Vagina (tissue), 2 donors: ENCODE results near the gene AKR1C1. TPM values are rescaled to one million over a fixed set of nuclear protein-coding genes. Genes with fewer than 3 reads are reported as not detected.
"Not testable (repeated sequence)": the region's sequence is repeated elsewhere in the genome, so short reads cannot be mapped to it uniquely, and the experiment has no call there.

Source experiments
- DNase-seq, 2 donors: peaks; one replicate each; pipeline ENCODE4 v3.0.0-alpha.2; 2017; ENCODE audit errors: extremely low spot score in 2 of 2
- H3K27ac ChIP-seq: fragments of 200-600 bp; sonication (generic); one replicate; pipeline ENCODE4 v1.5.1; 2019
- H3K27me3 ChIP-seq: fragments of 200-600 bp; sonication (generic); one replicate; pipeline ENCODE4 v1.5.1; 2019
- H3K36me3 ChIP-seq, 2 donors: fragments of 200-600 bp; sonication (generic); one replicate each; pipeline ENCODE4 v1.5.1; 2017 to 2019
- H3K4me1 ChIP-seq: fragments of 200-600 bp; sonication (generic); one replicate; pipeline ENCODE4 v1.5.1; 2019
- H3K4me3 ChIP-seq, 2 donors: fragments of 200-600 bp; sonication (generic); 1 replicate in 1 of 2; 2 replicates in 1 of 2; pipeline ENCODE4 v1.5.1; 2016 to 2019
- H3K9me3 ChIP-seq: fragments of 200-600 bp; sonication (generic); one replicate; pipeline ENCODE4 v1.5.1; 2019
- CTCF ChIP-seq, 3 experiments: fragments of 450-650 bp in 2 of 3; fragments of 200-600 bp in 1 of 3; sonication (generic) in 1 of 3; IDR thresholded peaks; one replicate each; pipeline ENCODE4 v1.5.1; 2017 to 2019; ENCODE audit warnings: antibody characterized with exemption in 3 of 3, mild to moderate bottlenecking in 2 of 3, moderate library complexity in 2 of 3
- POLR2A ChIP-seq, 2 donors: fragments of 450-650 bp; IDR thresholded peaks; one replicate each; pipeline ENCODE4 v1.6.1; 2017; ENCODE audit warnings: antibody characterized with exemption in 2 of 2, mild to moderate bottlenecking in 2 of 2, moderate library complexity in 2 of 2
- POLR2AphosphoS5 ChIP-seq, 2 donors: sonication (generic); formaldehyde crosslinking; IDR thresholded peaks; one replicate each; pipeline ENCODE4 v1.9.0; 2017; ENCODE audit warnings: antibody characterized with exemption in 2 of 2, mild to moderate bottlenecking in 2 of 2, low read depth in 1 of 2; ENCODE audit not compliant: insufficient read depth in 1 of 2
- intact Hi-C: fragments of 100-400 bp; cut with DNase I; formaldehyde crosslinking; loops from one replicate; pipeline ENCODE4 v1.15.1; 2023
- total RNA-seq: library from RNA; depleted of rRNA; stranded (reverse); fragments of >200 nt; gene quantifications from one replicate; pipeline ENCODE4 v1.2.3, GENCODE V29; 2016

AKR1C1 gene
- total RNA-seq, 1 donor from 2014 or later: 73.7 TPM

GRCh38 chr10:5002013-5002727, 39.0 kb downstream of the AKR1C1 start:
- no peaks in the 10 kb centered on the region for H3K27me3 ChIP-seq
- peak overlapping the region in 1 of 2 donors; percentile 24 for H3K4me3 ChIP-seq
- no peak for TF ChIP-seq CTCF (IDR thresholded peaks at IDR 0.05)
- H3K27ac ChIP-seq: no peak overlapping the region
- peaks cover 18% of the 10 kb centered on the region for H3K4me1 ChIP-seq
- intact Hi-C loops: no loop called here
- H3K36me3 ChIP-seq: no peaks in the 10 kb centered on the region
- no peak for DNase-seq
- no peaks in the 10 kb centered on the region for H3K9me3 ChIP-seq

GRCh38 chr10:5003127-5004029, 40.2 kb downstream of the AKR1C1 start, which contains the start of gene AKR1C2:
TSS of gene AKR1C2 (minus strand) at chr10:5003857. CDS start at chr10:5003835, 22 bp downstream.
- peaks cover 18% of the 10 kb centered on the region for H3K4me1 ChIP-seq
- intact Hi-C loops, H3K27ac ChIP-seq, H3K36me3 ChIP-seq, H3K27me3 ChIP-seq, DNase-seq, H3K9me3 ChIP-seq: not testable (repeated sequence)
- peak in 1 of 2 donors; percentile 30 for TF ChIP-seq POLR2AphosphoS5 (IDR thresholded peaks at IDR 0.05; ENCODE audit: insufficient read depth in 1 of 2, low read depth in 1 of 2)
- H3K4me3 ChIP-seq: peak within 1 kb of the TSS; percentile 7 to 24

GRCh38 chr10:5004030-5004385, 40.8 kb downstream of the AKR1C1 start:
- H3K4me3 ChIP-seq, H3K36me3 ChIP-seq, intact Hi-C loops, DNase-seq, H3K9me3 ChIP-seq, H3K27ac ChIP-seq, H3K27me3 ChIP-seq: not testable (repeated sequence)
- H3K4me1 ChIP-seq: peaks cover 18% of the 10 kb centered on the region

- H3K9me3 ChIP-seq, H3K36me3 ChIP-seq, intact Hi-C loops, H3K4me3 ChIP-seq, H3K27ac ChIP-seq, H3K27me3 ChIP-seq, DNase-seq: not testable (repeated sequence)
- peaks cover 18% of the 10 kb centered on the region for H3K4me1 ChIP-seq
These were observed 41.3 kb downstream of the AKR1C1 start for GRCh38 chr10:5004501-5004900.

GRCh38 chr10:5008857-5009548, 45.8 kb downstream of the AKR1C1 start:
- peak in 1 of 2 donors; percentile 24 for TF ChIP-seq POLR2AphosphoS5 (IDR thresholded peaks at IDR 0.05; ENCODE audit: insufficient read depth in 1 of 2, low read depth in 1 of 2)
- H3K36me3 ChIP-seq, DNase-seq, H3K9me3 ChIP-seq, H3K4me3 ChIP-seq, H3K4me1 ChIP-seq, intact Hi-C loops, H3K27ac ChIP-seq, H3K27me3 ChIP-seq: not testable (repeated sequence)

GRCh38 chr10:5010043-5010442, 46.8 kb downstream of the AKR1C1 start:
- DNase-seq, H3K4me1 ChIP-seq, intact Hi-C loops, H3K36me3 ChIP-seq, H3K27me3 ChIP-seq, H3K9me3 ChIP-seq, H3K27ac ChIP-seq, H3K4me3 ChIP-seq: not testable (repeated sequence)

- intact Hi-C loops, H3K27me3 ChIP-seq, H3K27ac ChIP-seq, H3K4me1 ChIP-seq, H3K4me3 ChIP-seq, DNase-seq, H3K36me3 ChIP-seq, H3K9me3 ChIP-seq: not testable (repeated sequence)
These were observed 48.2 kb downstream of the AKR1C1 start for GRCh38 chr10:5011392-5011791.

- intact Hi-C loops: no loop called here
These were observed 49.4 kb downstream of the AKR1C1 start for GRCh38 chr10:5012595-5012994.

More at GRCh38 chr10:5012595-5012994, 49.4 kb downstream of the AKR1C1 start:
- H3K4me1 ChIP-seq: peaks cover under 1% of the 10 kb centered on the region
- TF ChIP-seq POLR2AphosphoS5 (IDR thresholded peaks at IDR 0.05; ENCODE audit: insufficient read depth in 1 of 2, low read depth in 1 of 2) (no peak), POLR2A (IDR thresholded peaks at IDR 0.05) (no peak), CTCF (IDR thresholded peaks at IDR 0.05) (no peak)
- no peak overlapping the region for H3K4me3 ChIP-seq
- H3K27me3 ChIP-seq: no peaks in the 10 kb centered on the region
- DNase-seq: no peak
- no peaks in the 10 kb centered on the region for H3K36me3 ChIP-seq
- H3K27ac ChIP-seq: no peak overlapping the region
- H3K9me3 ChIP-seq: no peaks in the 10 kb centered on the region
